Measurements from ENCODE around the gene ARHGAP22. TPM values are rescaled to one million over a fixed set of nuclear protein-coding genes. Genes with fewer than 3 reads are reported as not detected.

ARHGAP22 gene
- total and polyA plus RNA-seq, 4 donors: 0.23 to 2.3 (median 0.54) TPM

DNA sequence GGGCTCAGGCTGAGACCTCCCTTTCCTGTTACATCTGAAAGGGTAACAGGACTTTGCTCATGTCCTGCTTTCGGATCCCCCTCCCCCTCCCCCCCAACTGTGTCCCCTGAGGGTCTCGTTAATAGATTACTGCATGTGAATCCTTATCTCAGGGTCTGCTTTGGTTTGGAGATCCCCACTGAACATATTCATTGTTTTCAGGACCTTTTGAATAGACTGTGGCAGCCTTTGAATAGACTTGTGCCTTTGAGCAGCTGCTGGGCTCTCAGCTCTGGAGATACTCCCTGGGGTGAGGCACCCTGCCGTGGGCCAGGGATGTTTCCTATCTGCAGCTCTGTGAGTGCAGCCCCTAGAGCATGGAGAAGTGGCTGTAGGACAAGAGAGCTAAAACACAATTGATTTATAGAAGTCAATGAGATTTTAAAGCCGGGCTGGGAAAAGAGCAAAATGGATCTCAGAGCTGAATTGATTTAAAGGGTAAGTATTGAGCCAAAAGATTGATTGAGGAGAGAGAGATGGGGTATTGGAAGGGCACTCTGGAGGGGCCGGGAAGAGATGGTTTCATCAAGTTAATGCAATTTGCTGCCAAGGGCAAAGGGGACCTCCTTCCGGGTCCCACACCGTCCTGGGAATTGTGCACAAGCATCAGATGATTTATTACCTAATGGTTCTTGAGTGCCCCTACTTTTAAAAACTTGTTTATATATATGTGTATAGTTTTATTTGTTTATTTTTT lies 9.9 kb downstream of the ARHGAP22 start:
- no peak overlapping the region for H3K4me3 ChIP-seq (ENCODE audit: low read depth in 1 of 3, low read length in 3 of 3)
- H3K9ac ChIP-seq (ENCODE audit: low read depth in 1 of 2, low read length in 2 of 2): no peak overlapping the region
- DNase-seq (ENCODE audit: low spot score): peak; percentile 2
- no peaks in the 10 kb centered on the region for H3K4me1 ChIP-seq (ENCODE audit: control insufficient read depth in 4 of 4, insufficient read depth in 4 of 4, low read length in 3 of 4)
- H3K9me3 ChIP-seq (ENCODE audit: control insufficient read depth in 4 of 4, low read length in 3 of 4): no peaks in the 10 kb centered on the region
- H3K36me3 ChIP-seq (ENCODE audit: control insufficient read depth in 4 of 4, insufficient read depth in 3 of 4, low read depth in 1 of 4, low read length in 3 of 4): no peaks in the 10 kb centered on the region
- WGBS: 65% methylated on average over 7 of the region's 7 CpGs
- TF ChIP-seq HNF4A (conservative IDR thresholded peaks at IDR 0.05) (no peak), YY1 (IDR thresholded peaks at IDR 0.05) (no peak), RXRA (IDR thresholded peaks at IDR 0.05) (no peak), NR2F2 (IDR thresholded peaks at IDR 0.05) (no peak), FOXA1 (IDR thresholded peaks at IDR 0.05) (no peak), EGR1 (IDR thresholded peaks at IDR 0.05; ENCODE audit: low read depth in 2 of 2) (no peak), SP1 (IDR thresholded peaks at IDR 0.05) (no peak), FOXA2 (IDR thresholded peaks at IDR 0.05) (no peak), JUND (IDR thresholded peaks at IDR 0.05) (no peak)
- TF ChIP-seq, protein P1, sequence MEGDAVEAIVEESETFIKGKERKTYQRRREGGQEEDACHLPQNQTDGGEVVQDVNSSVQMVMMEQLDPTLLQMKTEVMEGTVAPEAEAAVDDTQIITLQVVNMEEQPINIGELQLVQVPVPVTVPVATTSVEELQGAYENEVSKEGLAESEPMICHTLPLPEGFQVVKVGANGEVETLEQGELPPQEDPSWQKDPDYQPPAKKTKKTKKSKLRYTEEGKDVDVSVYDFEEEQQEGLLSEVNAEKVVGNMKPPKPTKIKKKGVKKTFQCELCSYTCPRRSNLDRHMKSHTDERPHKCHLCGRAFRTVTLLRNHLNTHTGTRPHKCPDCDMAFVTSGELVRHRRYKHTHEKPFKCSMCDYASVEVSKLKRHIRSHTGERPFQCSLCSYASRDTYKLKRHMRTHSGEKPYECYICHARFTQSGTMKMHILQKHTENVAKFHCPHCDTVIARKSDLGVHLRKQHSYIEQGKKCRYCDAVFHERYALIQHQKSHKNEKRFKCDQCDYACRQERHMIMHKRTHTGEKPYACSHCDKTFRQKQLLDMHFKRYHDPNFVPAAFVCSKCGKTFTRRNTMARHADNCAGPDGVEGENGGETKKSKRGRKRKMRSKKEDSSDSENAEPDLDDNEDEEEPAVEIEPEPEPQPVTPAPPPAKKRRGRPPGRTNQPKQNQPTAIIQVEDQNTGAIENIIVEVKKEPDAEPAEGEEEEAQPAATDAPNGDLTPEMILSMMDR (IDR thresholded peaks at IDR 0.05; ENCODE audit: low read depth, low read length, missing input control): no peak
- TF ChIP-seq, protein P2, sequence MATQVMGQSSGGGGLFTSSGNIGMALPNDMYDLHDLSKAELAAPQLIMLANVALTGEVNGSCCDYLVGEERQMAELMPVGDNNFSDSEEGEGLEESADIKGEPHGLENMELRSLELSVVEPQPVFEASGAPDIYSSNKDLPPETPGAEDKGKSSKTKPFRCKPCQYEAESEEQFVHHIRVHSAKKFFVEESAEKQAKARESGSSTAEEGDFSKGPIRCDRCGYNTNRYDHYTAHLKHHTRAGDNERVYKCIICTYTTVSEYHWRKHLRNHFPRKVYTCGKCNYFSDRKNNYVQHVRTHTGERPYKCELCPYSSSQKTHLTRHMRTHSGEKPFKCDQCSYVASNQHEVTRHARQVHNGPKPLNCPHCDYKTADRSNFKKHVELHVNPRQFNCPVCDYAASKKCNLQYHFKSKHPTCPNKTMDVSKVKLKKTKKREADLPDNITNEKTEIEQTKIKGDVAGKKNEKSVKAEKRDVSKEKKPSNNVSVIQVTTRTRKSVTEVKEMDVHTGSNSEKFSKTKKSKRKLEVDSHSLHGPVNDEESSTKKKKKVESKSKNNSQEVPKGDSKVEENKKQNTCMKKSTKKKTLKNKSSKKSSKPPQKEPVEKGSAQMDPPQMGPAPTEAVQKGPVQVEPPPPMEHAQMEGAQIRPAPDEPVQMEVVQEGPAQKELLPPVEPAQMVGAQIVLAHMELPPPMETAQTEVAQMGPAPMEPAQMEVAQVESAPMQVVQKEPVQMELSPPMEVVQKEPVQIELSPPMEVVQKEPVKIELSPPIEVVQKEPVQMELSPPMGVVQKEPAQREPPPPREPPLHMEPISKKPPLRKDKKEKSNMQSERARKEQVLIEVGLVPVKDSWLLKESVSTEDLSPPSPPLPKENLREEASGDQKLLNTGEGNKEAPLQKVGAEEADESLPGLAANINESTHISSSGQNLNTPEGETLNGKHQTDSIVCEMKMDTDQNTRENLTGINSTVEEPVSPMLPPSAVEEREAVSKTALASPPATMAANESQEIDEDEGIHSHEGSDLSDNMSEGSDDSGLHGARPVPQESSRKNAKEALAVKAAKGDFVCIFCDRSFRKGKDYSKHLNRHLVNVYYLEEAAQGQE (IDR thresholded peaks at IDR 0.05): no peak
- TF ChIP-seq, protein P3, sequence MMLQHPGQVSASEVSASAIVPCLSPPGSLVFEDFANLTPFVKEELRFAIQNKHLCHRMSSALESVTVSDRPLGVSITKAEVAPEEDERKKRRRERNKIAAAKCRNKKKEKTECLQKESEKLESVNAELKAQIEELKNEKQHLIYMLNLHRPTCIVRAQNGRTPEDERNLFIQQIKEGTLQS (IDR thresholded peaks at IDR 0.05): no peak
- TF ChIP-seq, protein P4, sequence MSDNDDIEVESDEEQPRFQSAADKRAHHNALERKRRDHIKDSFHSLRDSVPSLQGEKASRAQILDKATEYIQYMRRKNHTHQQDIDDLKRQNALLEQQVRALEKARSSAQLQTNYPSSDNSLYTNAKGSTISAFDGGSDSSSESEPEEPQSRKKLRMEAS (IDR thresholded peaks at IDR 0.05): no peak
- peaks cover 0 to 3% (median 0%) of the 10 kb centered on the region in 4 donors for H3K27me3 ChIP-seq (ENCODE audit: control insufficient read depth in 4 of 4, insufficient read depth in 4 of 4, low read length in 3 of 4)
- no peak overlapping the region for H3K27ac ChIP-seq (ENCODE audit: low read depth in 1 of 2, low read length in 2 of 2)

DNA sequence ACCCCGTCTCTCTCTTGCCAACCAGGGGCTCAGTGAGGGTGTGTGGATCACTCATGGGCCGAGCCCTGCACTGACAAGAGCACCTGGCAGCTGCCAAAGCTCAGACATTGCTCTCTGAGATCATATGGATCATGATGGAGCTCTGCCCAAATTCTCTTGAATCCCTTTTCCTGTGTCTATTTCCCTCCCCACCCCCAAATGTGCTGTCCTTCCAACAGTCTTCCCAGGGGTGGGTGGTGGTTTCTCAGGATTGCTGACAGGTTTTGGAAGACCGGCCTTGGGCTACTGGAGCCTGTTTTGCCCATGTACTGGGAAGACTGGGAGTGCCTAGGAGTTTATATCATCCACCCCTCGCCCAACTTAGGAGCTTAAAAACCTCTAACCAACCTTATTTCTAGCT lies 10.5 kb downstream of the ARHGAP22 start:
- Histone ChIP-seq H3K27ac (ENCODE audit: low read depth in 1 of 2, low read length in 2 of 2) (no peak overlapping the region), H3K4me3 (ENCODE audit: low read depth in 1 of 3, low read length in 3 of 3) (no peak overlapping the region), H3K9ac (ENCODE audit: low read depth in 1 of 2, low read length in 2 of 2) (no peak overlapping the region), H3K27me3 (ENCODE audit: control insufficient read depth in 4 of 4, insufficient read depth in 4 of 4, low read length in 3 of 4) (peaks cover 0 to 3% (median 0%) of the 10 kb centered on the region in 4 donors), H3K9me3 (ENCODE audit: control insufficient read depth in 4 of 4, low read length in 3 of 4) (no peaks in the 10 kb centered on the region), H3K36me3 (ENCODE audit: control insufficient read depth in 4 of 4, insufficient read depth in 3 of 4, low read depth in 1 of 4, low read length in 3 of 4) (no peaks in the 10 kb centered on the region), H3K4me1 (ENCODE audit: control insufficient read depth in 4 of 4, insufficient read depth in 4 of 4, low read length in 3 of 4) (no peaks in the 10 kb centered on the region)
- no peak for DNase-seq (ENCODE audit: low spot score)
- WGBS: 90% methylated on average over 4 of the region's 4 CpGs
- no peak for TF ChIP-seq FOXA2 (IDR thresholded peaks at IDR 0.05)
- no peak for TF ChIP-seq GABPA (IDR thresholded peaks at IDR 0.05 in 1 of 2, conservative IDR thresholded peaks at IDR 0.05 in 1 of 2)
- TF ChIP-seq RXRA (IDR thresholded peaks at IDR 0.05): no peak
- no peak for TF ChIP-seq HNF4G (IDR thresholded peaks at IDR 0.05)
- TF ChIP-seq, protein P5, sequence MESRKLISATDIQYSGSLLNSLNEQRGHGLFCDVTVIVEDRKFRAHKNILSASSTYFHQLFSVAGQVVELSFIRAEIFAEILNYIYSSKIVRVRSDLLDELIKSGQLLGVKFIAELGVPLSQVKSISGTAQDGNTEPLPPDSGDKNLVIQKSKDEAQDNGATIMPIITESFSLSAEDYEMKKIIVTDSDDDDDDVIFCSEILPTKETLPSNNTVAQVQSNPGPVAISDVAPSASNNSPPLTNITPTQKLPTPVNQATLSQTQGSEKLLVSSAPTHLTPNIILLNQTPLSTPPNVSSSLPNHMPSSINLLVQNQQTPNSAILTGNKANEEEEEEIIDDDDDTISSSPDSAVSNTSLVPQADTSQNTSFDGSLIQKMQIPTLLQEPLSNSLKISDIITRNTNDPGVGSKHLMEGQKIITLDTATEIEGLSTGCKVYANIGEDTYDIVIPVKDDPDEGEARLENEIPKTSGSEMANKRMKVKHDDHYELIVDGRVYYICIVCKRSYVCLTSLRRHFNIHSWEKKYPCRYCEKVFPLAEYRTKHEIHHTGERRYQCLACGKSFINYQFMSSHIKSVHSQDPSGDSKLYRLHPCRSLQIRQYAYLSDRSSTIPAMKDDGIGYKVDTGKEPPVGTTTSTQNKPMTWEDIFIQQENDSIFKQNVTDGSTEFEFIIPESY (IDR thresholded peaks at IDR 0.05): no peak
- no peak for TF ChIP-seq JUND (IDR thresholded peaks at IDR 0.05)
- TF ChIP-seq SP1 (IDR thresholded peaks at IDR 0.05): no peak
- no peak for TF ChIP-seq NR2F2 (IDR thresholded peaks at IDR 0.05)
- TF ChIP-seq EGR1 (IDR thresholded peaks at IDR 0.05; ENCODE audit: low read depth in 2 of 2): no peak
- no peak for TF ChIP-seq FOXA1 (IDR thresholded peaks at IDR 0.05)
- TF ChIP-seq, protein P2 (IDR thresholded peaks at IDR 0.05): no peak
- no peak for TF ChIP-seq RAD21 (IDR thresholded peaks at IDR 0.05)
- TF ChIP-seq, protein P4 (IDR thresholded peaks at IDR 0.05): no peak
